ENCODE results near the gene HASPIN. TPM values are rescaled to one million over a fixed set of nuclear protein-coding genes. Genes with fewer than 3 reads are reported as not detected.

The HASPIN gene
- total RNA-seq, 1 experiment from 2014 or later, result 30.1 TPM

GRCh38 chr17:3761036-3761917, 37.6 kb downstream of the HASPIN start:
- Histone ChIP-seq H3K4me1 (ENCODE audit: insufficient read depth, low read length, poor library complexity, severe bottlenecking) (no peaks in the 10 kb centered on the region), H3K27ac (ENCODE audit: low read depth, low read length, poor library complexity, severe bottlenecking) (no peak overlapping the region), H3K9me3 (ENCODE audit: low read depth, low read length, poor library complexity, severe bottlenecking) (no peaks in the 10 kb centered on the region), H3K36me3 (ENCODE audit: insufficient read depth, low read length, poor library complexity, severe bottlenecking) (no peaks in the 10 kb centered on the region), H3K4me3 (ENCODE audit: low read depth, low read length, poor library complexity, severe bottlenecking) (no peak overlapping the region), H3K27me3 (replicated peaks; ENCODE audit: insufficient read depth, low read depth, low read length, poor library complexity) (no peaks in the 10 kb centered on the region)
- ChIA-PET CTCF (interaction anchor here (1.0 to 1.3 kb wide), 2 partner anchors 23 to 85 kb away, joined by 3 to 9 read pairs; partner anchors contain the start of gene NCBP3), POLR2A (ENCODE audit: low non-redundant PET) (no interaction called here)
- TF ChIP-seq CTCF (conservative IDR thresholded peaks at IDR 0.05; ENCODE audit: low read depth, low read length), result no peak
- TF ChIP-seq EZH2 (IDR thresholded peaks at IDR 0.05; ENCODE audit: borderline replicate concordance, low read depth, low read length, poor library complexity, severe bottlenecking), result no peak
- intact Hi-C loops (cut with micrococcal nuclease; ENCODE audit: unreplicated experiment), result no loop called here
- DNase-seq (ENCODE audit: low spot score), result no peak
- BruUV-seq (replicated peaks), result no TSS peak

- ChIA-PET CTCF (interaction anchor here (1.3 kb wide), 1 partner anchor 24 kb away, joined by 3 read pairs; no protein-coding TSS in a partner anchor), POLR2A (ENCODE audit: low non-redundant PET) (no interaction called here)
- no peak for TF ChIP-seq CTCF (conservative IDR thresholded peaks at IDR 0.05; ENCODE audit: low read depth, low read length)
- TF ChIP-seq EZH2 (IDR thresholded peaks at IDR 0.05; ENCODE audit: borderline replicate concordance, low read depth, low read length, poor library complexity, severe bottlenecking), result no peak
- Histone ChIP-seq H3K4me1 (ENCODE audit: insufficient read depth, low read length, poor library complexity, severe bottlenecking) (no peaks in the 10 kb centered on the region), H3K27ac (ENCODE audit: low read depth, low read length, poor library complexity, severe bottlenecking) (no peak overlapping the region), H3K9me3 (ENCODE audit: low read depth, low read length, poor library complexity, severe bottlenecking) (no peaks in the 10 kb centered on the region), H3K4me3 (ENCODE audit: low read depth, low read length, poor library complexity, severe bottlenecking) (no peak overlapping the region), H3K36me3 (ENCODE audit: insufficient read depth, low read length, poor library complexity, severe bottlenecking) (no peaks in the 10 kb centered on the region), H3K27me3 (replicated peaks; ENCODE audit: insufficient read depth, low read depth, low read length, poor library complexity) (no peaks in the 10 kb centered on the region)
- BruUV-seq (replicated peaks), result no TSS peak
- intact Hi-C loops (cut with micrococcal nuclease; ENCODE audit: unreplicated experiment), result no loop called here
- DNase-seq (ENCODE audit: low spot score), result no peak
Measured at GRCh38 chr17:3761918-3762380, 38.2 kb downstream of the HASPIN start.

GRCh38 chr17:3762922-3763776, 39.4 kb downstream of the HASPIN start:
- no peak overlapping the region for H3K27ac ChIP-seq (ENCODE audit: low read depth, low read length, poor library complexity, severe bottlenecking)
- H3K4me1 ChIP-seq (ENCODE audit: insufficient read depth, low read length, poor library complexity, severe bottlenecking), result no peaks in the 10 kb centered on the region
- POLR2A ChIA-PET (ENCODE audit: low non-redundant PET), result no interaction called here
- H3K36me3 ChIP-seq (ENCODE audit: insufficient read depth, low read length, poor library complexity, severe bottlenecking), result no peaks in the 10 kb centered on the region
- intact Hi-C loops (cut with micrococcal nuclease; ENCODE audit: unreplicated experiment), result no loop called here
- H3K9me3 ChIP-seq (ENCODE audit: low read depth, low read length, poor library complexity, severe bottlenecking), result no peaks in the 10 kb centered on the region
- DNase-seq (ENCODE audit: low spot score), result no peak
- H3K27me3 ChIP-seq (replicated peaks; ENCODE audit: insufficient read depth, low read depth, low read length, poor library complexity), result no peaks in the 10 kb centered on the region
- BruUV-seq (replicated peaks), result no TSS peak
- no peak for TF ChIP-seq CTCF (conservative IDR thresholded peaks at IDR 0.05; ENCODE audit: low read depth, low read length)
- no peak for TF ChIP-seq EZH2 (IDR thresholded peaks at IDR 0.05; ENCODE audit: borderline replicate concordance, low read depth, low read length, poor library complexity, severe bottlenecking)
- H3K4me3 ChIP-seq (ENCODE audit: low read depth, low read length, poor library complexity, severe bottlenecking), result no peak overlapping the region
- CTCF ChIA-PET, result no interaction called here

Measured in A673 (cell line).